ENCODE results near the gene PRKAR1A. TPM values are rescaled to one million over a fixed set of nuclear protein-coding genes. Genes with fewer than 3 reads are reported as not detected.

The PRKAR1A gene
- total and polyA plus RNA-seq, 7 donors = 53.6 to 268 (median 206) TPM

GRCh38 chr17:68576811-68577496 lies 64.7 kb downstream of the PRKAR1A start:
- 74 to 83% methylated on average over 8 of the region's 8 CpGs for WGBS, 2 donors
- H3K9me3 ChIP-seq = peaks cover 0 to 2% (median 0%) of the 10 kb centered on the region in 4 donors
- H3K27me3 ChIP-seq = no peaks in the 10 kb centered on the region

GRCh38 chr17:68577497-68577821 lies 65.2 kb downstream of the PRKAR1A start:
- Histone ChIP-seq H3K9me3 (peaks cover 0 to 2% (median 0%) of the 10 kb centered on the region in 4 donors), H3K4me3 (no peak overlapping the region), H3K27me3 (no peaks in the 10 kb centered on the region), H3K4me1 (no peaks in the 10 kb centered on the region), H3K36me3 (no peaks in the 10 kb centered on the region), H3K27ac (peak overlapping the region in 1 of 4 donors; percentile 5)
- no peak for DNase-seq
- WGBS, 2 donors = 87 to 94% methylated on average over 3 of the region's 3 CpGs
- TF ChIP-seq EP300 (IDR thresholded peaks at IDR 0.05) = no peak
- TF ChIP-seq CTCF (IDR thresholded peaks at IDR 0.05) = no peak
- TF ChIP-seq POLR2AphosphoS5 (IDR thresholded peaks at IDR 0.05) = no peak
- no peak for TF ChIP-seq POLR2A (IDR thresholded peaks at IDR 0.05)
- intact Hi-C loops (cut with DNase I) = no loop called here

More at GRCh38 chr17:68576811-68577496, 64.7 kb downstream of the PRKAR1A start:
- H3K4me3 ChIP-seq = no peak overlapping the region
- peak; percentile 72 for DNase-seq
- TF ChIP-seq CTCF (IDR thresholded peaks at IDR 0.05) (no peak), POLR2A (IDR thresholded peaks at IDR 0.05) (no peak), POLR2AphosphoS5 (IDR thresholded peaks at IDR 0.05) (peak in 2 of 4 donors; percentile 10 to 18), EP300 (IDR thresholded peaks at IDR 0.05) (no peak)
- H3K27ac ChIP-seq = peak overlapping the region in 3 of 4 donors; percentile 5 to 19 (median 6)
- H3K36me3 ChIP-seq = no peaks in the 10 kb centered on the region
- intact Hi-C loops (cut with DNase I) = no loop called here
- no peaks in the 10 kb centered on the region for H3K4me1 ChIP-seq

- Histone ChIP-seq H3K4me1 (no peaks in the 10 kb centered on the region), H3K9me3 (peaks cover 0 to 2% (median 0%) of the 10 kb centered on the region in 4 donors), H3K36me3 (no peaks in the 10 kb centered on the region), H3K4me3 (no peak overlapping the region), H3K27me3 (no peaks in the 10 kb centered on the region), H3K27ac (no peak overlapping the region)
- intact Hi-C loops (cut with DNase I) = no loop called here
- TF ChIP-seq POLR2A (IDR thresholded peaks at IDR 0.05) = no peak
- TF ChIP-seq EP300 (IDR thresholded peaks at IDR 0.05) = no peak
- TF ChIP-seq POLR2AphosphoS5 (IDR thresholded peaks at IDR 0.05) = no peak
- no peak for TF ChIP-seq CTCF (IDR thresholded peaks at IDR 0.05)
- 93 to 95% methylated on average over 3 of the region's 3 CpGs for WGBS, 2 donors
- no peak for DNase-seq
Observed at GRCh38 chr17:68578236-68578635, 66.0 kb downstream of the PRKAR1A start.

DNA sequence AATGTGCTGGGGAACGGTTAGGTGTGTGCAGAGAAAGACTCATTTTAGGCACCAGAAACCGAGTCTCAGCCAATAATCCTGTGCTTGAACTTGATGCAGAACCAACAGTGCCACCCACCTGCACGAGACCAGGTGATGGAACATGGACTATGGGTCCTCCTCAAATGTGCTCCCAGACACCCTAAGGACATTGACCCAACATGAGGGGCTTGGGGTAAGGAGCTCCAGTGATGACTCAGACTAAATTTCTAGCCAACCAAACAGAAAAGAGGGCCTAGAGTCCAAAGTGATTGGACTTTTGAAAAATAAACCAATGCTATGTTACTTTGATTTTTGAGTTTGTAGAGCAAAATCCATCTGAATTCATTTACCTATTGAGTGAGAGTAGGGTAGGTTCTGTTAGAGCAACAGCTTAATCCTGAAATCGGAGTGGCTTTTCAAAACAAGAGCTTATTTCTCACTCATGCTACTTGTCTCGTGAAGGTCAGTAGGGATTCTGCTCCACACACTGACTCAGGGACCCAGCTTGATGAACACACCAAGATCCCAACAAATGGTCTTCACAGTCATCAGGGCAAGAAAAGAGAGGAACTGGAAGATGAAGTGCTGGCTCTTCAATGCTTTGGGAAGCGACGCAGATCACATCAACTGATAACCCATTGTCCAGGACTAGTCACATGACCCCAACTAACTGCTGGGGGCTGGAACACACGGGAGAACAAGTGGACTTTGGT lies 67.1 kb downstream of the PRKAR1A start:
- Histone ChIP-seq H3K4me1 (no peaks in the 10 kb centered on the region), H3K27ac (peak overlapping the region in 2 of 4 donors; percentile 23 to 49), H3K4me3 (no peak overlapping the region), H3K36me3 (no peaks in the 10 kb centered on the region), H3K27me3 (no peaks in the 10 kb centered on the region), H3K9me3 (peaks cover 0 to 2% (median 0%) of the 10 kb centered on the region in 4 donors)
- WGBS, 2 donors = 86 to 92% methylated on average over 8 of the region's 8 CpGs
- no peak for DNase-seq
- TF ChIP-seq CTCF (IDR thresholded peaks at IDR 0.05) (no peak), POLR2A (IDR thresholded peaks at IDR 0.05) (no peak), EP300 (IDR thresholded peaks at IDR 0.05) (no peak), POLR2AphosphoS5 (IDR thresholded peaks at IDR 0.05) (no peak)
- intact Hi-C loops (cut with DNase I) = no loop called here
